Measurements from ENCODE around the gene ZNF787. TPM values are rescaled to one million over a fixed set of nuclear protein-coding genes. Genes with fewer than 3 reads are reported as not detected.
A peak's percentile ranks its signal among the peaks of the same experiment; 100 is the strongest.

Gene ZNF787
- polyA plus RNA-seq, 3 donors, result 1.2 to 16.2 (median 1.8) TPM

DNA sequence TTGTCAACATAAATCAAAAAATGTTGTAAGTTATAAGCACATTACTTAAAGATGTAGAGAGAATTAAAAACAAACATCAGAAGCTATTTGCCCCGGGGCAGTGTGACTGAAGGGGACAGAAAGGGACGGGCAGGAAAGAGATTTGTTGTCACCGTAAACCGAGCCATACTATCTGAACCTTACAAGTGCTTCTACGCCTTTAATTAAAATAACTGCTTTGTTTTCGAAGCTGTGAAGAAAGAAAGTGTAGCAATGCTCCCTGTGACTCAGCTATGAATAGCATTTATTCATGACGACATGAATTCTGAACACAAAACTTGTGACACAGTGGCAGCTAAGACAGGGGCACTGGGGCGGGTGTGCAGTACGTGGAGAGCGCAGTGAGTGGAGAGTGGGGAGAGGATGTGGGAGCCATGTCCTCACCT is 30.0 kb downstream of the ZNF787 start:
- H3K4me1 Mint-ChIP-seq, result peaks cover 8% of the 10 kb centered on the region
- Histone ChIP-seq H2AFZ (ENCODE audit: insufficient read depth, low read depth, low read length, poor library complexity, severe bottlenecking) (no peak overlapping the region), H3K79me2 (ENCODE audit: insufficient read depth, low read length) (peaks cover 70% of the 10 kb centered on the region), H3K27me3 (ENCODE audit: control insufficient read depth in 2 of 2, insufficient read depth in 2 of 2, low read length in 2 of 2) (no peaks in the 10 kb centered on the region), H3K4me2 (replicated peaks; ENCODE audit: extremely low read depth, low read length, poor library complexity, severe bottlenecking) (no peak overlapping the region), H3K9me3 (replicated peaks in 1 of 2; ENCODE audit: control insufficient read depth in 1 of 2, insufficient read depth in 1 of 2, low read length in 2 of 2) (peaks cover 9 to 35% of the 10 kb centered on the region in 2 donors), H3K4me3 (replicated peaks in 1 of 3; ENCODE audit: low read depth in 2 of 3, low read length in 3 of 3) (no peak overlapping the region), H3K9ac (ENCODE audit: insufficient read depth, low read length, poor library complexity, severe bottlenecking) (no peak overlapping the region), H4K20me1 (ENCODE audit: insufficient read depth, low read length) (peaks cover 91% of the 10 kb centered on the region), H3K4me1 (ENCODE audit: control insufficient read depth in 1 of 2, insufficient read depth in 2 of 2, low read length in 2 of 2) (no peaks in the 10 kb centered on the region), H3K27ac (ENCODE audit: low read depth in 1 of 2, low read length in 2 of 2) (peak overlapping the region in 1 of 2 donors; percentile 66), H3K36me3 (replicated peaks in 1 of 2; ENCODE audit: control insufficient read depth in 1 of 2, insufficient read depth in 2 of 2, low read length in 2 of 2) (peaks cover 47 to 74% of the 10 kb centered on the region in 2 donors)
- TF ChIP-seq, protein P1, sequence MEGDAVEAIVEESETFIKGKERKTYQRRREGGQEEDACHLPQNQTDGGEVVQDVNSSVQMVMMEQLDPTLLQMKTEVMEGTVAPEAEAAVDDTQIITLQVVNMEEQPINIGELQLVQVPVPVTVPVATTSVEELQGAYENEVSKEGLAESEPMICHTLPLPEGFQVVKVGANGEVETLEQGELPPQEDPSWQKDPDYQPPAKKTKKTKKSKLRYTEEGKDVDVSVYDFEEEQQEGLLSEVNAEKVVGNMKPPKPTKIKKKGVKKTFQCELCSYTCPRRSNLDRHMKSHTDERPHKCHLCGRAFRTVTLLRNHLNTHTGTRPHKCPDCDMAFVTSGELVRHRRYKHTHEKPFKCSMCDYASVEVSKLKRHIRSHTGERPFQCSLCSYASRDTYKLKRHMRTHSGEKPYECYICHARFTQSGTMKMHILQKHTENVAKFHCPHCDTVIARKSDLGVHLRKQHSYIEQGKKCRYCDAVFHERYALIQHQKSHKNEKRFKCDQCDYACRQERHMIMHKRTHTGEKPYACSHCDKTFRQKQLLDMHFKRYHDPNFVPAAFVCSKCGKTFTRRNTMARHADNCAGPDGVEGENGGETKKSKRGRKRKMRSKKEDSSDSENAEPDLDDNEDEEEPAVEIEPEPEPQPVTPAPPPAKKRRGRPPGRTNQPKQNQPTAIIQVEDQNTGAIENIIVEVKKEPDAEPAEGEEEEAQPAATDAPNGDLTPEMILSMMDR (IDR thresholded peaks at IDR 0.05), result no peak
- no peaks in the 10 kb centered on the region for H3K27me3 Mint-ChIP-seq (ENCODE audit: low read depth in 3 of 3)
- peaks cover 61 to 85% of the 10 kb centered on the region in 2 donors for H3K36me3 Mint-ChIP-seq
- H3K4me3 Mint-ChIP-seq, result no peak overlapping the region
- DNase-seq, result peak in 2 of 3 donors; percentile 22 to 40
- intact Hi-C loops (cut with micrococcal nuclease), result no loop called here
- WGBS (ENCODE audit: insufficient coverage), result 77% methylated on average over 5 of the region's 10 CpGs
- peak overlapping the region; percentile 24 to 91 (median 80) for H3K27ac Mint-ChIP-seq
- H3K9me3 Mint-ChIP-seq, result peaks cover 8 to 31% (median 26%) of the 10 kb centered on the region in 7 donors

DNA sequence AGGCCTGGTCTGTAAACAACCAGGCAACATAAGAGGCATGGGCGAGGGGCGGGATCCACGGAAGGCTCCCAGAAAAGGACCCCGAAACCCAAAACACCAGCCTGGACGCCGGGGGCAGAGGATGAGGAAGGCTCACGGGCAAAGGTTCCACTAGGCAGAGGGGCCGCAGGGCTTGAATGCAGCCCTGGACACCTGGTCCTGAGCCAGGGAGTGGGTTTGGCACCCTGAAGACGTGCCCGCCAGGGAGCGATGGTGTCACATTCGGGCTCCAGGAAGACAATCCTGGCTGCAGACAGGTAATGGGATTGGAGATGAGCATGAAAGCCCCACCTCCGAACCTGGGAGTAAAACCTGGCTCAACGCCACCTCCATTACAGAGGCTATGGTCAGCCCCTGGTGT is 31.8 kb downstream of the ZNF787 start:
- no peak overlapping the region for H3K4me2 ChIP-seq (replicated peaks; ENCODE audit: extremely low read depth, low read length, poor library complexity, severe bottlenecking)
- Mint-ChIP-seq H3K27ac (no peak overlapping the region), H3K4me3 (no peak overlapping the region), H3K27me3 (ENCODE audit: low read depth in 3 of 3) (peaks cover 0 to 2% (median 2%) of the 10 kb centered on the region in 3 donors), H3K4me1 (peaks cover 12% of the 10 kb centered on the region), H3K36me3 (peaks cover 53 to 71% of the 10 kb centered on the region in 2 donors), H3K9me3 (peaks cover 5 to 19% (median 14%) of the 10 kb centered on the region in 7 donors)
- H3K36me3 ChIP-seq (replicated peaks in 1 of 2; ENCODE audit: control insufficient read depth in 1 of 2, insufficient read depth in 2 of 2, low read length in 2 of 2), result peaks cover 37 to 58% of the 10 kb centered on the region in 2 donors
- peaks cover 9 to 25% of the 10 kb centered on the region in 2 donors for H3K9me3 ChIP-seq (replicated peaks in 1 of 2; ENCODE audit: control insufficient read depth in 1 of 2, insufficient read depth in 1 of 2, low read length in 2 of 2)
- no peak for DNase-seq
- intact Hi-C loops (cut with micrococcal nuclease), result no loop called here
- TF ChIP-seq, protein P1 (IDR thresholded peaks at IDR 0.05), result no peak
- WGBS (ENCODE audit: insufficient coverage), result 98% methylated on average over 14 of the region's 14 CpGs
- no peak overlapping the region for H3K9ac ChIP-seq (ENCODE audit: insufficient read depth, low read length, poor library complexity, severe bottlenecking)
- peaks cover 53% of the 10 kb centered on the region for H3K79me2 ChIP-seq (ENCODE audit: insufficient read depth, low read length)
- H3K27ac ChIP-seq (ENCODE audit: low read depth in 1 of 2, low read length in 2 of 2), result no peak overlapping the region
- peaks cover 91% of the 10 kb centered on the region for H4K20me1 ChIP-seq (ENCODE audit: insufficient read depth, low read length)
- no peak overlapping the region for H2AFZ ChIP-seq (ENCODE audit: insufficient read depth, low read depth, low read length, poor library complexity, severe bottlenecking)
- no peak overlapping the region for H3K4me3 ChIP-seq (replicated peaks in 1 of 3; ENCODE audit: low read depth in 2 of 3, low read length in 3 of 3)
- H3K27me3 ChIP-seq (ENCODE audit: control insufficient read depth in 2 of 2, insufficient read depth in 2 of 2, low read length in 2 of 2), result no peaks in the 10 kb centered on the region
- no peaks in the 10 kb centered on the region for H3K4me1 ChIP-seq (ENCODE audit: control insufficient read depth in 1 of 2, insufficient read depth in 2 of 2, low read length in 2 of 2)

Measured in CD14-positive monocyte (primary cell).